NCI-H1436 treated with DMSO at 0.1 percent for 48 hours (cell line): Measurements from ENCODE around the gene BANP.
"Not testable (repeated sequence)": the region's sequence is repeated elsewhere in the genome, so short reads cannot be mapped to it uniquely, and the experiment has no call there.

Experiments used
- DNase-seq: peaks from one replicate; lab custom pipeline; 2025; lab: John Stamatoyannopoulos, UW

BANP gene

DNA sequence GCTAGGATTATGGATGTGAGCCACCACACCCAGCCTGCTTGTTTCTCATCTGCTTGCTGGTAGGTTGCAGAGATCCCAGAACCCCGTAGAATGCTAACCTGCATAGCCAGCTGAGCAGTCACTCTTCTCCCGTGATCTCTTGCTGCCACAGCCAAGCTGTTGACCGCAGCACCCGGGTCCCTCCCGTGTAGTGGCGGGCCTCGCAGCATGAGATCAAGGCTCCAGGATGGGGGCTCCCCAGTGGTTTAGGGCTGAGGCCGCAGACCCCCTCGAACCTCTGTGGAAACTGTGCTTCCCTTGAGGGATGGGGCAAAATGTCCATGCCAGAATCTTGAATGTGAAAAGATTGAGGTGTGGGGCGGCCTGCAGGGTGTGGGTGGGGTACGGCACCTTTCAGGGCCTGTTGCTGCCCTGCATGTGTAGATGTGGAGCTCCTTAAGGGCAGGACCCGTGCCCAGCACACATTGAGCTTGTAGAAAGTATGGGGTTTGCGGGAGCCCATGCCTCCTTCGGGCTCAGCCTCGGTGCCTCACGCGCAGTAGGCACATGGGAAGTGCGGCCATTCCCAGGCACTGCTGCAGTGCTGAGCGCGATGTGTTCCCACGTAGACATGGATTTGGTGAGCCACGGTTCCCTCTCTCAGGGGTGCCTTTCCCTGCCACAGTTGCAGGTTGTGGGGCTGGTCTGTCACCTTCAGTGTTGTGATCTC, 99.9 kb downstream of the BANP start:
- no peak for DNase-seq

DNA sequence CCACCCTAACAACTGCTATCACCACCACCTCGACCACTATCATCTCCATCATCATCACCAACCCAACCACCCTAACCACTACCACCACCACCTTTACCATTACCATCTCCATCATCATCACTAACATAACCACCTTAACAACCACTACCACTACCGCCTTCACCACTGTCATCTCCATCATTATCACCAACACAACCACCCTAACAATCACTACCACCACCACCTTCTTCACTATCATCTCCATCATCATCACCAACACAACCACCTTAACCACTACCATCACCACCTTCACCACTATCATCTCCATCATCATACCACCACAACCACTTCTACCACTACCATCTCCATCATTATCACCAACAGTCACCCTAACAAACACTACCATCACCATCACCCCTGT, 101.4 kb downstream of the BANP start:
- no peak for DNase-seq

DNA sequence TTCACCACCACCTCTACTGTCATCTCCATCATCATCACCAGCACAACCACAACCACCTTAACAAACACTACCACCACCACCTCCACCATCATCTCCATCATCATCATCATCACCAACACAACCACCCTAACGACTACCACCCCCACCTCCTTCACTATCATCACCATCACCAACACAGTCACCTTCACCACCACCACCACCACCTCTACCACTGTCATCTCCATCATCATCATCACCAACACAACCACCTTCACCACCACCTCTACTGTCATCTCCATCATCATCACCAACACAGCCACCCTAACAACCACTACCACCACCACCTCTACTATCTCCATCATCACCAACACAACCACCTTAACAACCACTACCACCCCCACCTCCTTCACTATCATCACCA, 102.2 kb downstream of the BANP start:
- not testable (repeated sequence) for DNase-seq

DNA sequence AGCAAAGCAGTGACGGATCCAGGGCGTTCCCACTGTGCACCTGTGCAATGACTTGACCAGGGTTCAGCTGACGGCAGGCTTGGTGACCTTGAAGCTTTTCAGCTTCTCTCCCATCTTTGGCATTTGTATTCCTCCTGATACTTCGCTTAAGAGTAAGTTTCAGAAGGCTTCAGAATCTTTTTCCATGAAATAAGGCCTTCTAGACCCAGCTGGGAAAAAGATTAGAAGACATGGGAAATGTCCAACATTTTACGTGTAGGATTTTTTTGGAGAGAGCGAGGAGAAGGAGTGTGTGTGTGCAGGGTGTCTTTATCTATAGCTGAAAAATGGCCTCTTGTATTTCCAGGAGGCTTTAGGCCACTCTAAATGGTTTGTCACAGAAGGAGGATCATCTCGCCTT, 104.1 kb downstream of the BANP start:
- no peak for DNase-seq

DNA sequence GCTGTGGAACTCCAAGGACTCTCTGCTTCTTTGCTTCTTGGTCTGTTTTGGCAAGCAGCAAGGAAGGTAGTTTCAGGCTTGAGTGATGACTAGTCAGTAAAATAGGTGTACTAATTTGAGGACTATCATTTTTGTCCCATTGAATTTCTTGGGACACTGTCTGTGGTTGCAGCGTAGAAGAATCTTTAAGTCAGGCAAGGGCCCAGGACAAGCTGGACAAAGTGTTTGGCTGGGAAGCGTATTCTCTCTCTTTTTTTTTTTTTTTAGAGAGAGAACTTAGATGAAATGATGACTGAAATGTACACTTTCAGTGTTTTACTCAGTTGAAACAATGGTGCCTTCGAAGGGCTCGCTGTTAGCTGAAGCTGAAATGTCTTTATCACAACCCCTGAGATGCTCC, 105.0 kb downstream of the BANP start:
- DNase-seq, result no peak

DNA sequence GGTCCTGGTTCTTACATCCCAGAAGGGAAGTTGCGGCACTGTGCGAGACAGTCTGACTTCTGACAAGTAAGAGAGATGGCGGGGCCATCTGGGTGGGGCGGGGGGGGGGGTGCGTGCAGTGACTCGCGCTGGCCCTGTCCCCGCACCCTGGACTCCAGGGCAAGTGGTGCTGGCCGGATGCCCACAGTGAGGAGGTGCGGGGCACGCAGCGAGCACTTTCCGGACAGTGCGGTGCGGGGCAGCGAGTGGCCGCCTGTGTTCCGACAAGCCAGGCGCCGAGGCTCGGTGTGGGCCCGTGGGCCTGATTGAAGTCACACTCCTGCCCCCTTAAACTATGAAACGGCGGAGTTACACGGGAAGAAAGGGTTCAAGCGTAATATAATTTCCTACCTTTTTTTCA, 106.4 kb downstream of the BANP start:
- no peak for DNase-seq

DNA sequence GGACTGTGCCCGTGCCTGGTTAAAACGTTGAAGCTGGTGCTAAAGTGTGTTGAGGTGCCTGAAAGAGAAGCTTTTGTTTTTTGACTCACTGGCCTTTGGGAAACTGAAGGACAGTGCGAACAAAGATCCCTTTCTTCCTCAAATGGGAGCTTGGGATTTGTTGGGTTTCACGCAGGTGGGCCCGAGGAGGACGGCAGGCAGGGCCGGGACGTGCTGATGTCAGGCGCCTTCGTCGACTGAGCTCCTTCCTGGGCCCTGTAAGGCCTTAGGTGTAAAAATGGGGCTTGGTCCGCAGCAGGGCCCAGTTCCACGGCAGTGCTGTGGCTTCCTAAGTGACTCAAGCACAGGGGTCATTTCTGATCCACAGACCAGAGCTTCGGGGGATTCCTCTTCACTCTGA, 106.9 kb downstream of the BANP start:
- DNase-seq, result no peak

DNA sequence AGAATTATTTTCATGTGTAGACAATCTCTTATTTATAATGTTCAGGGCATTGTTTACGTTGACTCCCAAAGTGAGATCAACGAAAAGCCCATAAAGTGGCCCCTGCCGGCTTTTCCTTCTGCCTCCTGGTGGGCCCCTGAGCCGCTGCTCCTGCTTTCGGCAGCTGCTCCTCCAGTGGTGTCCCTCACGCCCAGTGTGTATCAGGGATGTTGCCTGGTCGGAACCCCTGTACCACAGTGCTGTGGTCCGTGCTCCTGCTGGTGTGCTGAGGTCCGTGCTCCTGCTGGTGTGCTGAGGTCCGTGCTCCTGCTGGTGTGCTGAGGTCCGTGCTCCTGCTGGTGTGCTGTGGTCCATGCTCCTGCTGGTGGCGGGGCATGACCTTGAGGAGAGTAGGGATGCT, 107.6 kb downstream of the BANP start:
- DNase-seq, result no peak

DNA sequence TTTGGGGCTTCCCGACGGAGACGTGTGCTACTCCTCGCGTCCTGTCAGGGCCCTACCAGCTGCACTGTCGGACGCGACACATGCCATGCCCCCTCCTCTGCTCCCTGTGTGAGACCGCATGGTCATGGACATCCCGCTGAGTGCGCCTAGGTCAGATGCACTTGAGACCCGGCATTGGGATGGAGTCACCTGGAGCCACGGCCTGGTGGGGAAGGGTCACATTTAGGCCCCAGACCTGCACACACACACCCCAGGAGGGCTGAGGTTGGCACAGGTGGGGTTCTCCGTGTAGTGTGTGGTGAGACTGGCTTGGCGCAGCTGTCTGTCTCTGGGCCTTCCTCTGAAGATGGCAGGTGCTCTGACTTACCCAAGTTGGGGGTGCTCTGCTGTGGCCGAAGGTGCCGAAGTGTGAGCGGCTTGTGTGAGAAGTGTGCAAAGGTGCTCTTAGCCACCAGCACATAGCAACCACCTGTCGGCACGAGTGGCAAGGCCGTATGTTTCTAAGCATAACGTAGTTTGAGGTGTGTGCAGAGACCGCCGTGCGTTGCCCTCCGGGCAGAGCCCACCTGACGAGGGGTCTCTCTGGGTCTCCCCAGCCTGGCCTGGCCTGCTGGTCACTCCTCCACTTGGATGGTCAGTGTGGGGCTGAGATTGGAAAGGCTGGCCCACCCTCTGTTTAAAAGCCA, 108.6 kb downstream of the BANP start:
- no peak for DNase-seq

DNA sequence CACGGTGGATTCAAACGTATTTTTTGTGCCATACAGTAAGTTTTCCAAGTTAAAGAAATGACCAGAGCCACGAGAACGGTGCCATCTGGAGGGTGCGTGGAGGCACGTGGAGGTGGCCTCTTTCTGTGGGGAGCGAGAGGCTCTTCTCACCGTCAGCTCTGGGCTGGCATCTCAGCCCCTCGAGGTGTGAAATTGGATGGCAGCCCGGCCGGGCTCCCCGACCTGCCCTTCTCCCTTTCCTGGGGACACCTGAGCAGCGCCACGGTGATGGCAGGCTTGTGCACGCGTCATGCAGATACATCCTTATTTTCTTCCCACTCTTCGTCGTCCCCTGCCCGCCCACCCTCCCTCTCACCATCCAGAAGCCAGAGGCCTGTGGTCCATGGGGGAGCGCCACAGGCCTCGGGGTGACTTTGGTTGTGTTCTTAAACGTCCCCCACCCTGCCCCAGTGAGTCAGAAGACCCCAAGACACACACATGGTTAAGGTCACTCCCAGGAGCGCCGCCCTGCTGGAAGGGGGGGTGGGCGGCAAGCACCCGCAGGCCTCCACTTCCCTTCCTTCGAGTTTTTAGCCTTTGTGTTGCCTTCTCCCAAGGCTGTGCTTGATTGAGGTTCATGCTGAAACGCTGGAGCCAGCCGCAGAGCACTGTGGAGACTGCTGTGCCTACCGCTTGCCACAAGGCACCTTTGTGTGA, 109.4 kb downstream of the BANP start:
- DNase-seq, result no peak

DNA sequence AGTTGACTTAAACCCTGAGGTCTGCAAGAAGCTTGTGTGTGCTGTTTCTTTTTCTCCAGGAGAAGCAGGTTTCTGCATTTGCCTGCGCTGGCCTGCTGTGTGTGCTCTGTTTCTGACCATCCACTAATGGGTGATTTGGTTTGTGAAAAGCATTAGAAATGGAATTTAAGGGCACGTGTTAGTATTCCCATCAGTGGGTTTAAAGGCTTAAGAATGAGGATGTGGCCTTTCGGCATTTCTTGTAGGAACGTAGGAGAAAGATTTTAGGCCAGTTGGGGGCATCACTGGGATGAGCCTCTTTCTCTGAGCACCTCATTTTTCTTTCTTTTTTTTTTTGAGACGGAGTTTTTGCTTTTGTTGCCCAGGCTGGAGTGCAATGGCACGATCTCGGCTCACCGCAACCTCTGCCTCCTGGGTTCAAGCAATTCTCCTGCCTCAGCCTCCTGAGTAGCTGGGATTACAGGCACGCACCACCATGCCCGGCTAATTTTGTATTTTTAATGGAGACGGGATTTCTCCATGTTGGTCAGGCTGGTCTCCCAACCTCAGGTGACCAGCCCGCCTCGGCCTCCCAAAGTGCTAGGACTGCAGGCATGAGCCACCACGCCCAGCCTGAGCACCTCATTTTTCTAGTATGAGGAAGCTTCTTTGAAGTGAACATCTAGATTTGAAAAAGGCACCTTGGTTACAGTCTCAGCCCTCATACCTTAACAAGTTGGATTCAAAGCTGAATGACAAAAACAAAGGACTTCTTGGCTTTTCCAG, 110.3 kb downstream of the BANP start:
- no peak for DNase-seq

DNA sequence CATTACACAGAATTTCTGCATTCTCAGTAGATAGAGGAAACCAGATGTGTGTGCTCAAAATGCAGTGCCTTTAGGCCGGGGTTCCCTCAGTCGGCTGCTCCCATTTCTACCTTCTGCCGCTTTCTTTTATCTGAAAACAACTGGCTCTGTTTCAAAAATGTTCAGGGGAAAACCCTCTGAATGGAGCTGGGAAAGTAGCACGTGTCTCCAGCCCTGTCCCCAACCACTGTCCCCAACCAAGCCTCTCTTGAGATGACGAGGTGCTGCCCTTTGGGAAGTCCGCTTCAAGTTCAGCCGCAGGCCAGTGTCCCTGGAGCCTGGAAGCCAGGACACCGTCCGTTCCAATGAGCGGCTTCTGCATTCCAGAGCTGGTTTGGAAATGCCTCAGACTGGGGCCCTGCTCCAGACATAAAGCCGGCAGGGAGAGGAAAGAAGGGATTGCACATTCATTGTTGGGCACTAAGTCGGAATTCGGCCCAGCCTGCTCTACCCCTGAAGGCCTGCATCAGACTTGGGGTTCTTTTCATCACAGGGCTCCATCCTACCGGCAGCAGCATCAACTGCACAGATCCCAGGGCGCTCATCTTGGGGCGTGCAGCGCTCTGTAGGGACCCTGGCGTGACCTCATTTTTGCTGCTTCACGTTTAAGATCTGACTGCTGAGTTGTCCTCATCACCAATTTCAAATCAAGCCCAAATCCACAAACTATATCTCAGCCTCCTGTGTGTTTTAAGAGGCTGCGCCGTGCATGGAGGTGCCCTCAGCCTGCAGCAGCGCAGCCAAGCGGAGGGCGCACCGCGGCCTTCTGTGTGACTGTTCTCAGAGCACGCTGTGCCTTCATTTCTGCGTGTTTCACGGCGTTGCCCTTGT, 111.3 kb downstream of the BANP start:
- DNase-seq, result no peak

DNA sequence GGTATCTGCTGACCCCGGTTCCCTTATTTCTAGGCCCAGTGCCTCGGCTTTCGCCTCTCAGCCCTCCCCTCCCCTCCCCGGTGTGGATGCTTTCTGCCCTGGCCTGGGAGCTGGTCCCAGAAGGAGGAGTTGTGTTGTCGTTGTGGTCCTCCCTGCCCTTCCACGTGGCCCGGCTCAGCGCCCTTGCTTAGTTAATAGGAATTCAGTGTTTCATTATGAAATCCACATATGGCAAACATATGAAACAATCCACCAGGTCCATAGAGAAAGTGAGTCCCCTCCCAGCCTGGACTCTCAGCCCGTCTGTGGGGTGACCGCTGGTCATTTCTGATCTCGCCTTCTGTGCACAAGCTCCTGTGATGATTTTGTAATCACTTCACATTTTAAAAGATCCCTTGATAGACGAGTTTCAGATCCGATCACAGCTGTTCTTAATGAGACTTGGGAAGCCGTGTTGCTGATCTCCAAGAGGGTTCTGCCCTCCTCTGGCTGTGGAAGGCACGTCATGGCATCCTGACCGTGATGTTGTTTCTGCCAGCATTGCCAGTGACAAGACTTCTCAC, 112.1 kb downstream of the BANP start:
- no peak for DNase-seq

DNA sequence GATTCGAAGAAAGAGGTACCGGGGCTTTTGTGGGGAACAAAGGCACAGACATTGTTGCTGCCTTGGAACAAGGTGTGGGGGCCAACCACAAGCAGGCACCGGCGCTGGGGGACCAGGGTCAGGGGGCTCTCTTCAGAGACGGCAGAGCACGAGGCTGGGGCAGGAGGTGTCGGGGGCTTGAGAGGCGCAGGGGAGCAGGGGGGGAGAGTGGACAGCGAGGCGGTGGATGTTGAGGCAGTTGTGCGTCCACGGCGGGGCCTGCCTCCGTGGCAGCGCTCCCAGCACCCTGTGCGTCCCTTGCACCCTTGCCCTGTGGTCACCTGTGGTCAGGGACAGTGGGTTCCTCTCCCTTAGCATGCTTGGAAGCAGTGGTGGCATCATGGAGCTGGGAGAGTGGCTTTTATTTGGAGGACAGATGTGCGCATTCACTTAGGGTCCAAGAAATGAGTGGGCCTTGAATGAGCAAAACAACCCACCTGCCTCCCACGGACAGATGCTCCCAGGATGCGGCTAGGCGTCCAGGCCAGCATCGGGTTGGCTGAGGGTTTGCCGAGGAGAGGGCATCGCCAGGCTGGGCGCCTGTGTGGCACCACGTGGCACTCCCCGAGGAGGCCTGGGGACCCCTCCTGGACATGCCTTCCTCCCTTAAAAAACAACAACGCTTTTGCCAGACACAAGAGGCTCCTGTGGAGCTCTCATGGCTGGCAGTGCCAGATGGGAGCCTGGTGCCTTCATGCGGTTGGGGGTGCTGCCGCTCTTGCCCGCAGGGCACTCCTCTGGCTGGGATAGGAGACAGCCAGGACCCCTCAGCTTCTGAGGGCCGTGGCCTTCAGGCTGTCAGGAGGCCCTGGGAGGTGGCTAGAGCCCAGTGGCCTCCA, 113.0 kb downstream of the BANP start:
- no peak for DNase-seq

DNA sequence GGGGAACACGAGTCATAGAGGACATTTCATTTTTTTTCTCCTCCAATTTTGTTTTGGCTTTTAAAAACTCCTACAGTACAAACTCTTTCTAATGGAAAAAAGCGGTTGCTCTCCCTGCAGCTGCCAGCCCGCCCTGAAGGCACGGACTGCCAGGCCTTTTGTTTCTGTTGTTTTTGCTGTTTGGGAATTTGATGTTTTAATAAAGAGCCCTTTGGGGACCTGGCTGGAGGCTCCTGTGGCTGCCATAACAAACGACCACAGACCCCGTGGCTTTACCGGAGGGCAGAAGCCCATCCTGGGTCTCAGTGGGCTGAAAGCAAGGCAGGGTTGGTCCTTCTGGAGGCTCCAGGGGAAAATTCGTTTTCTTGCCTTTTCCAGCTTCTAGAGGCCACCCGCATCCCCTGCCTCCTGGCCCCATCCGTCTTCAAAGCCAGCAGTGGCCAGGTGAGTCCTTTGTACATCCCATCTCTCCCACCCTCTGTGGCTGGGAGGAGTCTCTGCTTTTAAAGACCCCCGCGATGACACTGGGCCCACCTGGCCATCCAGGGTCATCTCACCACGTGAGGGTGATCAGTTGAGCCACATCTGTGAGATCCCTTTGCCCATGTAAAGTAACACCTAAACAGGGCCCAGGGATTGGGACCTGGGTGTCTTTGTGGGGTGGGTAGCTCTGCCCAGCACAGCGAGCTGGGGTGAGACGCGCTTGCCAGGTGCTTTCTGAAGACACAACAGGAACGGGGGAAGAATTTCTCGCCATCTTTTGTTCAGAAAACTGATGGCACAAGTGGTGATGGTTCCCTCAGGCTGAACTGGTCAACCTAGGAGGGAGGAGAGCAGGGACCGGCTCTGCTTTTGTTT, 113.9 kb downstream of the BANP start:
- no peak for DNase-seq

DNA sequence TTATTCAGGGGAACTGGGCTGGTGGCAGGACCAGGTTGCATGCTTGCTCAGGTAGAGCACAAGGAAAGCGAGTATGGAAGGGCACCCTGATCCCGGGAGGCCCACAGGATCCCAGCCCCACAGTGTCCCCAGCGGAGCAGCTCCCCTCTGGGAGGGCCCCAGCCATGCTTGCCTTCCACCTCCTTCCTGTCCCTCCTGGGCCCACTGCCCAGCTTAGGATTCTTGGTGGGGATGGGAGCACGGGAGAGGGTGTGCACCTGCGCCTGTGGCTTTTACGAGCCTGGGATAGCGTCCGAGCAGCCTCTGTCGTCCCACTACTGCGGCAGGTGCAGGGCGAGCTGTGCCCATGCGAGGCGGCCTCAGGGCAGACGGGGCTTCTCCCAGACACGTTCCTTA, 114.5 kb downstream of the BANP start:
- no peak for DNase-seq

DNA sequence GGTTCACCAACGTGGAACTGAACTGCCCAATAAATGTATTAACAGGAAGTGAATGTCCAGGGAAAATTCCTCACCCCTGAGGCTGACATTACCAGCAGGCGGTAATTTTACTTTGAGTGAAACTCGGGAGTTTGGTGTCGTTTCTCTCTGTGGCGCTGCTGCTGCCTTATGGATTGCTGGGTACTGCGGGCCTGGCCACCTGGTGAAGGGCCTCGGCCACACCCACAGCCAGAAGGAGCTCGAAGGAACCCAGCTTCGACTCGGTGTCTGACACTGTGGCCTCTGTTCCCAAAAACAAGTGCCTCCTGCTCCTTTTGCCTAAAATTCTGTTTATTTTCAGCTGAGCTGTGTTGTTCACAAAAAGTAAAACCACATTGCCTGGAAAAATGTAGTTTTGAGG, 115.0 kb downstream of the BANP start:
- DNase-seq, result no peak

DNA sequence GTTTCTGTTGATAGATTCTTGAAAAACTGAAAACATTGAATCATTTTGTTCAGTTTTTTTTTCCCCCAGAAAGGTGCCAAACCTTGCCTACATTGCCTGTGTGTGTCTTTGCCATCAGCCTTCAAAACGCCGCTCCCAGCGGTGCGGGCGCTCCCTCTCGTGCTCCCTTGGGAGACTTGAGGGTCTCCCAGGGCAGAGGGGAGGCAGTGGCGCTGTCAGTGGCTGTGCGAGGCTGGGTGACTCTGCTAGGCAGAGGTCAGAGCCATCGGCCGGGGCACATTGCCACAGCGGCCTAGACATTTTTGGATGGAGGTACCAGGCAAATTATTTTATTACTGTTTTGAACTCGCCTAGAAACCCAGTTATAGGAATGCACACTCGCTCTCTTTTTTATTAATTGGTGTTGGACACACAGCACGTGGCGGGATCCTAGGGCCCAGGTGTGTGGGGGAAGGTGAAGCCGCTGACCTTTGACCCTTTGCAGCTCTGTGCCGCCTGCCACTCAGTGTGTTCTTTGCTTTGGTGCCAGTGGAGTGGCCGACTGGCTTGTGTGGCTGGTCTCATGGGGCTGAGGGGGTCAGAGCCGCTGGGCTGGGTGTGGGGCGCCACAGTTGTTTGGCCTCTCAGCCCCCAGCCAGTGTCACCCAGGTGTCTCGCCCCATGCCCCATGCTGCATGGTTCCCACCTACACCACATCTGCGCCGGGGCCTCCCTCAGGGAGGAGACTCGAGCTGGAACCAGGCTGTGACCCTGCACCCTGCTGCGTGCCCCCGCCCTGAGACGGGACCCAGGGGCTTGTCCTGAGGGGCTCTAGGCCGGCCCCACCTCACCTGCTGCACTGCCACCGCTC, 115.7 kb downstream of the BANP start:
- DNase-seq, result no peak
